CD4-positive, alpha-beta T cell treated with Interleukin-2 at 100 ng/mL for 4 hours (primary cell): ENCODE measurements around the gene KRTAP9-2.
"Not testable (repeated sequence)": the region's sequence is repeated elsewhere in the genome, so short reads cannot be mapped to it uniquely, and the experiment has no call there.

Source experiments
- DNase-seq: peaks from one replicate; pipeline ENCODE4 v3.0.0-alpha.2; 2020; ENCODE audit warnings: low spot score

KRTAP9-2 gene

GRCh38 chr17:41237116-41237515, 10.7 kb downstream of the KRTAP9-2 start:
- DNase-seq, result not testable (repeated sequence)

- DNase-seq, result not testable (repeated sequence)
These were observed 11.5 kb downstream of the KRTAP9-2 start, which contains the start of gene KRTAP9-8 for GRCh38 chr17:41237949-41238437. Gene KRTAP9-8, plus strand, starts transcription at chr17:41237999. Its CDS starts 53 bp downstream, at chr17:41238052.

DNA sequence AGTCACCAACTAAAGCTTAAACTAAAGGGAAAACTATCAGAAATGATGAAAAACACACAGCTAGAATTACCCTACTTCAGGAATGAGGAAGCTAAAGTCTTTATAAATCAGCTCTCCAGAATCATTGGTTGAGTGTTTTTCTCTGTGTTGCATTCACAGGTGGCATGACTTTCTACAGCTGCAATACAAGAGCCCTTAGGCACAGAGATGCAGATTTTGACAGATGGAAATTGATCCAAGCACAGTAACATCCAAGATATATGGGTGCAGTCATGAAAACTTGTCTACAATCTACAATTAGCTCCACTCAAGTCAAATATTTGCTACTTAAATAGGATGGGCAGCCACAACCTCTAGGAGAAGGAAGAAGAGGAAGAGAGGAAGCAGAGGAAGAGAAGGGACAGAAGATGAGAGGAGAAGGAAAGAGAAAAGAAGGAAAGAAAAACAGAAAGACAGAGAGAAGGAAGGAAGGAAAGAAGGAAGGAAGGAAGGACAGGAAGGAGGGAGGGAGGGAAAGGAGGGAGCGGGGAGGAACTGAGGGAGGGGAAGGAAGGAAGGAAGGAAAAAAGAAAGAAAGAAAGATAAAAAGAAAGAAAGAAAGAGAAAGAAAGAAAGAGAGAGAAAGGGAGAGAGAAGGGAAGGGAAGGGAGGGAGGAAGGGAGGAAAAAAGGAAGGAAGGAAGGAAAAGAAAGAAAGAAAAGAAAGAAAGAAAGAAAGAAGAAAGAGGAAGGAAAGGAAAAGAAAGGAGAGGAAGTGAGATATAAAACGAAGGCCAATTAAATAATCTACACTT, 20.7 kb downstream of the KRTAP9-2 start:
- DNase-seq, result not testable (repeated sequence)

GRCh38 chr17:41249637-41250240, 23.3 kb downstream of the KRTAP9-2 start, which contains the start of gene KRTAP9-4:
Gene KRTAP9-4, plus strand, starts transcription at chr17:41249687. Its CDS starts 34 bp downstream, at chr17:41249721.
- not testable (repeated sequence) for DNase-seq

DNA sequence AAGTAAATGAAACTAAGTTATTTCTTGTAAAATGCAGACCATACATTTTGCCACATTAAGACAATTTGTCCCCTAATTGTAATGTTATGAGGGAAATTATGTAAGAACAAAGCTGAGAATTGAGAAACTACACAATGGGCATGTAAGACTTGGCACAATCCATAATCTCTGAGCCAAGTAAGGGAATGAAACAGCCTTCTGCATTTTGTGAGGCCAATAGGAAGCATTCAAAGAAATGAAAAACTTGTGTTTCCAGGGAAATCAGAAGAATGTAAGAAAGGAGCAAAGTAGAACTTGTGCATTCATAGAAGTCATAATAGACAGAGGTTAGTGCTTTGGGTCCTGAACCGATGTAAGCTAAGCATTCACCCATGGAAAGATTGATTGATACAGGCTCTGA, 24.8 kb downstream of the KRTAP9-2 start:
- DNase-seq, result no peak

DNA sequence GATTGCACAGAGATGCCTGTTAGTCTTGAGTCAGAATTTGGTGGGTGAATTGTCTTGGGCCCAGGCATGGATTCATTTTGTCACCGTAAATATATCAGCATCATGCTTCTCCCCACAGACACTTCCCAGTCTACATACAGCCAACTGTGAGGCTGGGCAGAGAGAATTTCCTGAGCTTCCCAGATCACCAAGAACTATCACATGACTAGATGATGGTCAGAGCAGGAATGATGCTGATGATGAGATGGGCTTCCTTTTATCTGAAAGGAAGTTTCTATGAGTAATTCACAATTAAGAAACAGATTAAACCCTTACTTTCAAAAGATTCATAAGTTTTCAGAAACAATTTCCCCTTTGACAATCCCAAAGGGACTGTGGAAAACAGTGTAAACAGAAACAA, 28.4 kb downstream of the KRTAP9-2 start:
- no peak for DNase-seq

DNA sequence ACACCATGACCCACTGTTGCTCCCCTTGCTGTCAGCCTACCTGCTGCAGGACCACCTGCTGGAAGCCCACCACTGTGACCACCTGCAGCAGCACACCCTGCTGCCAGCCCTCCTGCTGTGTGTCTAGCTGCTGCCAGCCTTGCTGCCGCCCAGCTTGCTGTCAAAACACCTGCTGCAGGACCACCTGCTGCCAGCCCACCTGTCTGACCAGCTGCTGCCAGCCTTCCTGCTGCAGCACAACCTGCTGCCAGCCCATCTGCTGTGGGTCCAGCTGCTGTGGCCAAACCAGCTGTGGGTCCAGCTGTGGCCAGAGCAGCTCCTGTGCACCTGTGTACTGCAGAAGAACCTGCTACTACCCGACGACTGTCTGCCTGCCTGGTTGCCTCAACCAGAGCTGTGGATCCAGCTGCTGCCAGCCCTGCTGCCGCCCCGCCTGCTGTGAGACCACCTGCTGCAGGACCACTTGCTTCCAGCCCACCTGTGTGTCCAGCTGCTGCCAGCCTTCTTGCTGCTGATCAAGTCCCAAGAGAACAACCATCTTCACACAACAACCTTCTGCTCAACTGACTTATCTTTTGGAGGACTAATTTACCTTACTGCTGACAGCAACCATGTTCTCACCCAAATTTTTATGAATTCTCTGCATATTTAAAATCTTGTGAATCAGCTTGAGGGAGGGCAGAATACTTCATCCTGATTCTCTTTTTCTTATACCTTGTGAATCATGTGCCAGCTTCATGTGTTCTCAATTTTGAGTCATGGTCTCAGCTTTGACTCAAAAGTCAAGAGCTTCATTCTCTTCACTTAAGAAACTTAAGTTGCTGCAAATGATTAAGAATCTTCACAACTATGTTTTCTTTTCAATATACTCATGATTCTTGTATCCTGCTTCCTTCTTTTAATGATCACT, 29.2 kb downstream of the KRTAP9-2 start, which contains the start of gene KRTAP9-9:
TSS of gene KRTAP9-9 (plus strand) at position 4 of the 910 bp plus-strand sequence.
- not testable (repeated sequence) for DNase-seq

DNA sequence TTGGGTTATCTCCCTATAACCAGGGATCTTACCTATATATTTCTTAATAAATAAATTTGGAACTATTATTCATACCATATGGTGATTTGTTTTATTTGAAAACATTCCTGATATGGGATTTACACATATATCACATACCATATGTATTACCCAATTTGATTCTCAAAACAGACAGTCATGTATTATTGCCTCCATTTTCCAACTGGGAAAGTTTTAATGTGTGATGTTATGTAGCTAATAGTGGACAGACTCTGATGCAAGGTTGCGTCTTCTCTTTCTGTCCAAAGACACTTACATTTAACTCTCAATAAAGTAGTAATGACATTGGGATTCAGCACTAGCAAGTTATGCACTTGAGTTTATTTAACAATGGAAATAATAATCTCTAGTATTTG, 29.8 kb downstream of the KRTAP9-2 start:
- no peak for DNase-seq

DNA sequence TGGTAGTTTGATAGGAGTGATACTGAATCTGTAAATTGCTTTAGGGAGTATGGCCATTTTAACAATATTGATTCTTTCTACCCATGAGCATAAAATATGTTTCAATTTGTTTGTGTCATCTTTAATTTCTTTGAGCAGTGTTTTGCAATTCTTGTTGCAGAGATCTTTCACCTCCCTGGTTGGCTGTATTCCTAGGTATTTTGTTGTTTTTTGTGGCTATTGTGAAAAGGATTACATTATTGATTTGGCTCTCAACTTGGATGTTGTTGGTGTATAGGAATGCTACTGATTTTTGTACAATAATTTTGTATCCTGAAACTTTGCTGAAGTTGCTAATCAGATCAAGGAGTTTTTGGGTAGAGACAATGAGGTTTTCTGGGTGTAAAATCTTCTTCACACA, 32.0 kb downstream of the KRTAP9-2 start:
- DNase-seq, result no peak

DNA sequence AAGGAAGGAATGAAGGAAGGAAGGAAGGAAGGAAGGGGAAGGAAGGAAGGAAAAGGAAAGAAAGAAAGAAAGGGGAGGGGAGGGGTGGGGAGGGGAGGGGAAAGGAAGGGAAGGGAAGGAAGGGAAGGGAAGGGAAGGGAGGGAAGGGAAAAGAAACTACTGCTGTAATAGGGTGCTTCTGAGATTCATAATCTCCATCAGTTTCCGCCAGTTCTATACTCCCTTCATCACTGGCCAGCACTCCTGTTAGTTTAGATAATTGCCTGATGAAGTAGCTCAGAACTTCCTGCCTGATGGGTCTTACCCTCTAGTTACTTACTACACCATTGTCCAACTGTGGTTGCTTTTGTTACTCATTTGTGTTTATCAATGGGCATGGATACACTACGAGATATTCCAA, 36.8 kb downstream of the KRTAP9-2 start:
- no peak for DNase-seq

DNA sequence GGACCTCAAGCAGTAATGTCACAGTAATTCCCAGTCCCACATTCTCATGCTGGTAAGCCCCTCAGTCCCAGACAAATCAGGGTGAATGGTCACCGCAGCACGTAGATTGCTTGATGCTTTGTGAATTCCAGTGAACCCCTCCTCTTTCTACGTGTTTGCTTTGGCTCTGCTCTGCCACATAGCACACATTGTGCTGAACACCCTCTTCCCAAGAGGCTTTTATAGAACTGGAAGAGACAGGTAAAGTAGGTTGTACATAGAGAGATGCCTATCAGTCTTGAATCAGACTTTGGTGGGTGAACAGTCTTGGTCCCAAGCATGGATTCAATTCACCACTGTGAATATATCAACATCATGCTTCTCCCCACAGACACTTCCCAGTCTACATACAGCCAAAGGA, 38.2 kb downstream of the KRTAP9-2 start:
- no peak for DNase-seq

DNA sequence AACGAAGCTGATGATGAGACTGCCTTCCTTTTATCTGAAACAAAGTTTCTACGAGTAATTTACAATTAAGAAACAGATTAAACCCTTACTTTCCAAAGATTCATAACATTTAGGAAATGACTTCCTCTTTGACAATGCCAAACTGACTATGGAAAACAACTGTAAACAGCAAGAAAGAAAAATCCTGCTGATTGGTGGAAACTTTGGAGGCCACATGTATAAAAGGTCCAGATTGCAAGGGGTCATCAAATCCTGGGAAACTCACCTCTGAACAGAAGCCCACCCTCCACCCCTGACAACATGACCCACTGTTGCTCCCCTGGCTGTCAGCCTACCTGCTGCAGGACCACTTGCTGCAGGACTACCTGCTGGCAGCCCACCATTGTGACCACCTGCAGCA, 38.6 kb downstream of the KRTAP9-2 start, which contains the start of gene KRTAP9-6:
TSS of gene KRTAP9-6 (plus strand) at position 301 of the 400 bp plus-strand sequence. CDS start at position 301, 0 bp downstream.
- no peak for DNase-seq

GRCh38 chr17:41267711-41268110, 41.3 kb downstream of the KRTAP9-2 start:
- DNase-seq, result no peak

DNA sequence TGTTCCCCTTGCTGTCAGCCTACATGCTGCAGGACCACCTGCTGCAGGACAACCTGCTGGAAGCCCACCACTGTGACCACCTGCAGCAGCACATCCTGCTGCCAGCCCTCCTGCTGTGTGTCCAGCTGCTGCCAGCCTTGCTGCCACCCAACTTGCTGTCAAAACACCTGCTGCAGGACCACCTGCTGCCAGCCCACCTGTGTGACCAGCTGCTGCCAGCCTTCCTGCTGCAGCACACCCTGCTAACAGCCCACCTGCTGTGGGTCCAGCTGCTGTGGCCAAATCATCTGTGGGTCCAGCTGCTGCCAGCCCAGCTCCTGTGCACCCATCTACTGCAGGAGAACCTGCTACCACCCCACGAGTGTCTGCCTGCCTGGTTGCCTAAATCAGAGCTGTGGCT, 44.9 kb downstream of the KRTAP9-2 start:
- DNase-seq, result not testable (repeated sequence)

GRCh38 chr17:41271858-41272257, 45.4 kb downstream of the KRTAP9-2 start:
- no peak for DNase-seq

DNA sequence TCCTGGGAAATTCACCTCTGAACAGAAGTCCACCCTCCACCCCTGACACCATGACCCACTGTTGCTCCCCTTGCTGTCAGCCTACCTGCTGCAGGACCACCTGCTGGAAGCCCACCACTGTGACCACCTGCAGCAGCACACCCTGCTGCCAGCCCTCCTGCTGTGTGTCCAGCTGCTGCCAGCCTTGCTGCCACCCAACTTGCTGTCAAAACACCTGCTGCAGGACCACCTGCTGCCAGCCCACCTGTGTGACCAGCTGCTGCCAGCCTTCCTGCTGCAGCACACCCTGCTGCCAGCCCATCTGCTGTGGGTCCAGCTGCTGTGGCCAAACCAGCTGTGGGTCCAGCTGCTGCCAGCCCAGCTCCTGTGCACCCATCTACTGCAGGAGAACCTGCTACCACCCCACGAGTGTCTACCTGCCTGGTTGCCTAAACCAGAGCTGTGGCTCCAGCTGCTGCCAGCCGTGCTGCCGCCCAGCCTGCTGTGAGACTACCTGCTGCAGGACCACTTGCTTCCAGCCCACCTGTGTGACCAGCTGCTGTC, 49.3 kb downstream of the KRTAP9-2 start, which contains the start of gene KRTAP9-7:
TSS of gene KRTAP9-7 (plus strand) at position 51 of the 543 bp plus-strand sequence. CDS start at position 51, 0 bp downstream.
- not testable (repeated sequence) for DNase-seq
